Ishikawa (cell line): ENCODE results near the gene PAPLN.

Experiments used
- CEBPB ChIP-seq: IDR thresholded peaks from 2 replicates; pipeline ENCODE4 v1.6.1; 2012
- CREB1 ChIP-seq: IDR thresholded peaks from 2 replicates; pipeline ENCODE4 v1.6.1; 2012; ENCODE audit warnings: low read depth
- EGR1 ChIP-seq: IDR thresholded peaks from 2 replicates; pipeline ENCODE4 v1.6.1; 2012
- EP300 ChIP-seq: IDR thresholded peaks from 2 replicates; pipeline ENCODE4 v1.6.1; 2012; ENCODE audit warnings: borderline replicate concordance
- FOXM1 ChIP-seq: IDR thresholded peaks from 2 replicates; pipeline ENCODE4 v1.6.1; 2012; ENCODE audit warnings: low read depth, borderline replicate concordance
- NFIC ChIP-seq: IDR thresholded peaks from 2 replicates; pipeline ENCODE4 v1.6.1; 2012
- RAD21 ChIP-seq: IDR thresholded peaks from 2 replicates; pipeline ENCODE4 v1.6.1; 2012; ENCODE audit warnings: low read depth
- TAF1 ChIP-seq: IDR thresholded peaks from 2 replicates; pipeline ENCODE4 v1.6.1; 2012; ENCODE audit warnings: low read depth, mild to moderate bottlenecking
- TCF12 ChIP-seq: IDR thresholded peaks from 2 replicates; pipeline ENCODE4 v1.6.1; 2012; ENCODE audit warnings: low read depth
- TEAD4 ChIP-seq: IDR thresholded peaks from 2 replicates; pipeline ENCODE4 v1.6.1; 2012
- YY1 ChIP-seq: IDR thresholded peaks from 2 replicates; pipeline ENCODE4 v1.6.1; 2012; ENCODE audit warnings: low read depth
- ZBTB7A ChIP-seq: IDR thresholded peaks from 2 replicates; pipeline ENCODE4 v1.6.1; 2012; ENCODE audit warnings: low read depth
- TF ChIP-seq, protein P1 (sequence below): IDR thresholded peaks from 2 replicates; pipeline ENCODE4 v1.6.1; 2012
- TF ChIP-seq, protein P2 (sequence below): IDR thresholded peaks from 2 replicates; pipeline ENCODE4 v1.6.1; 2012
- TF ChIP-seq, protein P3 (sequence below): IDR thresholded peaks from 2 replicates; pipeline ENCODE4 v1.6.1; 2012; ENCODE audit warnings: low read depth, mild to moderate bottlenecking

PAPLN gene

DNA sequence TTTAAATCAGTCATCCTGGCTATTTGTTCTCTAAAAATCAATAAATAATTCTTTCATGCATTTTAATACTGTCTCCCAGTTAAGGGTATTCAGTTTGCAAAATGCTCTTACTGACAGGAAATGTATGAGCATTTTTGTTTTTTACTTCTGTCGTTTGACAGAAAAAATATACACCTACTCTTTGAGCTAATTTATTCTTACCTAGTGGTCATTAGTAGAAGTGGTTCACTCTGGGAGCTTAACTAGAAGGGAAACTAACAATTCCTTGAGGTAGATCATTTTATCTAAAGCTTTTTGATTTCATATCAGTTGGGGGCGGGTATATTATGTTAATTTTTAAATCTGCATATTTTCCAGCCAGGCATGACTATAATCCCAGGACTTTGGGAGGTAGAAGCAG lies 33.8 kb upstream of the PAPLN start:
- TF ChIP-seq YY1 (no peak), EGR1 (no peak), TCF12 (no peak), EP300 (no peak), CEBPB (no peak), ZBTB7A (no peak), RAD21 (no peak), CREB1 (no peak), FOXM1 (no peak), TAF1 (no peak), TEAD4 (no peak), NFIC (no peak)
- TF ChIP-seq, protein P1, sequence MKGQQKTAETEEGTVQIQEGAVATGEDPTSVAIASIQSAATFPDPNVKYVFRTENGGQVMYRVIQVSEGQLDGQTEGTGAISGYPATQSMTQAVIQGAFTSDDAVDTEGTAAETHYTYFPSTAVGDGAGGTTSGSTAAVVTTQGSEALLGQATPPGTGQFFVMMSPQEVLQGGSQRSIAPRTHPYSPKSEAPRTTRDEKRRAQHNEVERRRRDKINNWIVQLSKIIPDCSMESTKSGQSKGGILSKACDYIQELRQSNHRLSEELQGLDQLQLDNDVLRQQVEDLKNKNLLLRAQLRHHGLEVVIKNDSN, result no peak
- TF ChIP-seq, protein P2, sequence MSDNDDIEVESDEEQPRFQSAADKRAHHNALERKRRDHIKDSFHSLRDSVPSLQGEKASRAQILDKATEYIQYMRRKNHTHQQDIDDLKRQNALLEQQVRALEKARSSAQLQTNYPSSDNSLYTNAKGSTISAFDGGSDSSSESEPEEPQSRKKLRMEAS, result no peak
- TF ChIP-seq, protein P3, sequence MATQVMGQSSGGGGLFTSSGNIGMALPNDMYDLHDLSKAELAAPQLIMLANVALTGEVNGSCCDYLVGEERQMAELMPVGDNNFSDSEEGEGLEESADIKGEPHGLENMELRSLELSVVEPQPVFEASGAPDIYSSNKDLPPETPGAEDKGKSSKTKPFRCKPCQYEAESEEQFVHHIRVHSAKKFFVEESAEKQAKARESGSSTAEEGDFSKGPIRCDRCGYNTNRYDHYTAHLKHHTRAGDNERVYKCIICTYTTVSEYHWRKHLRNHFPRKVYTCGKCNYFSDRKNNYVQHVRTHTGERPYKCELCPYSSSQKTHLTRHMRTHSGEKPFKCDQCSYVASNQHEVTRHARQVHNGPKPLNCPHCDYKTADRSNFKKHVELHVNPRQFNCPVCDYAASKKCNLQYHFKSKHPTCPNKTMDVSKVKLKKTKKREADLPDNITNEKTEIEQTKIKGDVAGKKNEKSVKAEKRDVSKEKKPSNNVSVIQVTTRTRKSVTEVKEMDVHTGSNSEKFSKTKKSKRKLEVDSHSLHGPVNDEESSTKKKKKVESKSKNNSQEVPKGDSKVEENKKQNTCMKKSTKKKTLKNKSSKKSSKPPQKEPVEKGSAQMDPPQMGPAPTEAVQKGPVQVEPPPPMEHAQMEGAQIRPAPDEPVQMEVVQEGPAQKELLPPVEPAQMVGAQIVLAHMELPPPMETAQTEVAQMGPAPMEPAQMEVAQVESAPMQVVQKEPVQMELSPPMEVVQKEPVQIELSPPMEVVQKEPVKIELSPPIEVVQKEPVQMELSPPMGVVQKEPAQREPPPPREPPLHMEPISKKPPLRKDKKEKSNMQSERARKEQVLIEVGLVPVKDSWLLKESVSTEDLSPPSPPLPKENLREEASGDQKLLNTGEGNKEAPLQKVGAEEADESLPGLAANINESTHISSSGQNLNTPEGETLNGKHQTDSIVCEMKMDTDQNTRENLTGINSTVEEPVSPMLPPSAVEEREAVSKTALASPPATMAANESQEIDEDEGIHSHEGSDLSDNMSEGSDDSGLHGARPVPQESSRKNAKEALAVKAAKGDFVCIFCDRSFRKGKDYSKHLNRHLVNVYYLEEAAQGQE, result no peak

DNA sequence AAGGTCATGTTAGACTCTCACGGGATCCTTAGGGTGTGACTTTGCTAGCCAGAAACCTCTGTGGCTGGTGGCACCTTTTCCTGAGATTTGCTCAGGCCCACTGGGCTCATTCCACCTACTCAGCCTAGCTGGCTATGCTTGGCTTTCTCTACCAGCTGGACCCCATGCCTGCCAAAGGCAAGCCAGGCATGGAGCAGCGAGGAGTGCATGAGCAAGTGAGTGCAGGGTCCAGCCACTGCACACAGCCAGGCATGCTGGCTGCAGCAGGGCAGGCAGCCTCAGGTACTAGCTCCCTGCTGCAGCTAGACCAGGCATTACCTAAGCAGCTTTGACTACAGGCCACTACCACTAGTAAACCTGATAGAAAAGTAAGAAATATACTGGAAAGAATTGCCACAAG lies 29.7 kb upstream of the PAPLN start:
- TF ChIP-seq FOXM1 (no peak), TEAD4 (no peak), CEBPB (no peak), CREB1 (no peak), ZBTB7A (no peak)
- TF ChIP-seq, protein P1, result no peak

DNA sequence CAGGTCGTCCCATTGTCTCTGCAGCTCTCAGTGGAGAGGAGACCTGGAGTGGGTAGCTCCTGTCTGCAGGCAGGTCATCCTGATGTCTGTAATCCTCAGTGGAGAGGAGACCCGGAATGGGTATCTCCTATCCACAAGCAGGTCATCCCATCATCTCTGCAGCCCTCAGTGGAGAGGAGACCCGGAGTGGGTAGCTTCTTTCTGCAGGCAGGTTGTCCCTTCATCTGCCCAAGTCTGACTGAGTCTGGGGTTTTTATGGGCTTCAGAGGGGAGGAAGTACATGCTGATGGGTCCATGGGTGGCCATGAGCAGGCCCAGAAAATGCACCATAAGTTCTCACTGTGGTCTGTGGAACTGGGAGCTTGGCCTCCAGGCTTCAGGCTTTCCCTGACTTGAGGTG lies 28.9 kb upstream of the PAPLN start:
- TF ChIP-seq TCF12 (no peak), RAD21 (no peak), YY1 (no peak), ZBTB7A (no peak), FOXM1 (no peak), EGR1 (no peak), EP300 (no peak), CEBPB (no peak), TEAD4 (no peak), CREB1 (no peak), NFIC (no peak), TAF1 (no peak)
- TF ChIP-seq, protein P1, result no peak
- TF ChIP-seq, protein P2, result no peak
- TF ChIP-seq, protein P3, result no peak

DNA sequence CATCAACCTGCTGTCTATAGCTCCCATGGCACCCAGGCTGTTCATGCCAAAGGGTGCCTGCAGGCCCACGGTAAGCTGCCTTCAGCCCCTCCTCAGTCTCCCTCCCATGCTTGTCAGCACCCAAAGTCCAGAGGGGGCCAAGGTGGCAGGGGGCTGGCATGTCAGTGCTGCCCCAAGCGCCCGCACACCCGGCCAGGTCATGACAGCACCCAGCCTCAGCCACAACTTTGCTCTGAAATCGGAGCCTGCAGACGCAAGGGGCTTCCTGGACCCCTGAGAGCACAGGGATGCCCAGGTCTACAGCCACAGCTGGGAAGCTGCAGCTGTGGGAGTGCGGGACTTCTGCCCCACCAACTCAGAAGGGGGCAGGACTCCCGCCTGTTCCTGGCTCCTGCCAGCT lies 28.5 kb upstream of the PAPLN start:
- TF ChIP-seq ZBTB7A (no peak), EGR1 (no peak), CEBPB (no peak), TCF12 (no peak), RAD21 (no peak), YY1 (no peak), FOXM1 (no peak), NFIC (no peak), EP300 (no peak)
- TF ChIP-seq, protein P3, result no peak
- TF ChIP-seq, protein P2, result no peak
